H1 (cell line): Measurements from ENCODE around the gene DDX59. TPM values are rescaled to one million over a fixed set of nuclear protein-coding genes. Genes with fewer than 3 reads are reported as not detected.
A peak's percentile ranks its signal among the peaks of the same experiment; 100 is the strongest.

Experiments
- ASH2L ChIP-seq: fragments of 200-600, 300-600 bp; sonication (generic); IDR thresholded peaks from one replicate; pipeline ENCODE4 v1.7.1; 2017; ENCODE audit warnings: low read length
- ATF3 ChIP-seq: IDR thresholded peaks from 2 replicates; pipeline ENCODE4 v1.6.1; 2011; ENCODE audit warnings: low read depth, mild to moderate bottlenecking, low read length; ENCODE audit not compliant: insufficient read depth
- BACH1 ChIP-seq: IDR thresholded peaks from 2 replicates; pipeline ENCODE4 v1.6.1; 2012; ENCODE audit warnings: low read length, improper control_type of control experiment
- CREB1 ChIP-seq: IDR thresholded peaks from 2 replicates; pipeline ENCODE4 v1.6.1; 2012; ENCODE audit warnings: inconsistent platforms
- CTBP2 ChIP-seq: IDR thresholded peaks from 2 replicates; pipeline ENCODE4 v1.7.0; 2011; ENCODE audit warnings: borderline replicate concordance, mild to moderate bottlenecking, moderate library complexity, mixed read lengths, low read length; ENCODE audit not compliant: insufficient read depth, insufficient read length
- EZH2 ChIP-seq: fragments of 200-600 bp; sonication (generic); IDR thresholded peaks from 2 replicates; pipeline ENCODE4 v1.7.1; 2012; ENCODE audit warnings: low read depth, mild to moderate bottlenecking, moderate library complexity, low read length, inconsistent platforms; ENCODE audit not compliant: severe bottlenecking
- HDAC2 ChIP-seq, 2 experiments: fragments of 300-600 bp in 1 of 2; sonication (generic) in 1 of 2; IDR thresholded peaks; 2 replicates each; pipeline ENCODE4 v1.6.1; 2011 to 2012; ENCODE audit warnings: low read depth in 2 of 2, low read length in 2 of 2, mild to moderate bottlenecking in 2 of 2, moderate library complexity in 2 of 2, borderline replicate concordance in 1 of 2, inconsistent platforms in 1 of 2
- JUND ChIP-seq: IDR thresholded peaks from 2 replicates; pipeline ENCODE4 v1.6.1; 2011; ENCODE audit warnings: mild to moderate bottlenecking, improper control_type of control experiment, low read length
- KDM4A ChIP-seq: IDR thresholded peaks from one replicate; pipeline ENCODE4 v1.7.1; 2012; ENCODE audit warnings: low read depth, mild to moderate bottlenecking, moderate library complexity, low read length, inconsistent platforms; ENCODE audit not compliant: severe bottlenecking
- MAX ChIP-seq: IDR thresholded peaks from 2 replicates; pipeline ENCODE4 v1.6.1; 2012; ENCODE audit warnings: inconsistent platforms
- NANOG ChIP-seq: IDR thresholded peaks from 2 replicates; pipeline ENCODE4 v1.6.1; 2011; ENCODE audit warnings: low read length, low read depth, mild to moderate bottlenecking, inconsistent platforms; ENCODE audit not compliant: insufficient read depth, poor library complexity, severe bottlenecking
- PHF8 ChIP-seq: fragments of 200-600 bp; sonication (generic); conservative IDR thresholded peaks from 2 replicates; pipeline ENCODE4 v1.7.1; 2012; ENCODE audit warnings: low read depth, mild to moderate bottlenecking, inconsistent platforms, low read length, moderate library complexity
- POLR2A ChIP-seq, 2 experiments: IDR thresholded peaks; 1 replicate in 1 of 2; 2 replicates in 1 of 2; pipeline ENCODE4 v1.6.1; 2011; ENCODE audit warnings: low read depth in 2 of 2, low read length in 2 of 2, mild to moderate bottlenecking in 2 of 2; ENCODE audit errors: control extremely low read depth in 1 of 2
- RAD21 ChIP-seq, 2 experiments: IDR thresholded peaks in 1 of 2; conservative IDR thresholded peaks in 1 of 2; 2 replicates each; pipeline ENCODE4 v1.6.1; 2011; ENCODE audit warnings: low read depth in 2 of 2, low read length in 2 of 2, improper control_type of control experiment in 1 of 2, inconsistent platforms in 1 of 2, mild to moderate bottlenecking in 1 of 2, moderate library complexity in 1 of 2
- RBBP5 ChIP-seq: IDR thresholded peaks from 2 replicates; pipeline ENCODE4 v1.7.1; 2012; ENCODE audit warnings: low read depth, mild to moderate bottlenecking, inconsistent platforms, low read length, moderate library complexity, borderline replicate concordance
- RFX5 ChIP-seq: IDR thresholded peaks from 2 replicates; pipeline ENCODE4 v1.6.1; 2011; ENCODE audit warnings: low read depth, low read length, improper control_type of control experiment, borderline replicate concordance
- SIRT6 ChIP-seq: IDR thresholded peaks from one replicate; pipeline ENCODE4 v1.7.1; 2012; ENCODE audit warnings: low read length, inconsistent platforms
- SP4 ChIP-seq: IDR thresholded peaks from 2 replicates; pipeline ENCODE4 v1.6.1; 2012; ENCODE audit warnings: low read length, inconsistent platforms
- SRF ChIP-seq: IDR thresholded peaks from 2 replicates; pipeline ENCODE4 v1.6.1; 2011; ENCODE audit warnings: mild to moderate bottlenecking, low read depth, low read length, moderate library complexity
- TAF1 ChIP-seq: IDR thresholded peaks from 2 replicates; pipeline ENCODE4 v1.6.1; 2011; ENCODE audit warnings: mild to moderate bottlenecking, low read depth, low read length
- TCF12 ChIP-seq: IDR thresholded peaks from 2 replicates; pipeline ENCODE4 v1.6.1; 2011; ENCODE audit warnings: low read depth, mild to moderate bottlenecking, low read length
- TEAD4 ChIP-seq: IDR thresholded peaks from 2 replicates; pipeline ENCODE4 v1.6.1; 2012; ENCODE audit warnings: low read depth, low read length, inconsistent platforms, mixed read lengths
- polyA plus RNA-seq, 7 experiments: library from polyadenylated mRNA; depleted of rRNA in 3 of 7; stranded (reverse) in 5 of 7; unstranded in 2 of 7; fragments of >200 nt in 5 of 7; fragments of 200-250 nt in 2 of 7; gene quantifications; 1 replicate in 5 of 7; 2 replicates in 1 of 7; 4 replicates in 1 of 7; pipeline versions ENCODE4 v1.2.1 to v1.2.3, GENCODE V29; 2011 to 2013; ENCODE audit warnings: missing spikeins in 2 of 7, mixed read lengths in 2 of 7
- total RNA-seq: library from RNA; stranded (reverse); fragmentation: NEBNext Ultra II Directional; extraction: Animal tissue kit (Norgen Biotek cat#: 25700); gene quantifications from 2 replicates; pipeline ENCODE4 v1.2.1, GENCODE V29; 2021

The DDX59 gene
- total and polyA plus RNA-seq, 2 of the 8 experiments (the other 6 are each of a cell fraction or from before 2014, with no cell fraction given): 8.3 to 19.4 TPM

DNA sequence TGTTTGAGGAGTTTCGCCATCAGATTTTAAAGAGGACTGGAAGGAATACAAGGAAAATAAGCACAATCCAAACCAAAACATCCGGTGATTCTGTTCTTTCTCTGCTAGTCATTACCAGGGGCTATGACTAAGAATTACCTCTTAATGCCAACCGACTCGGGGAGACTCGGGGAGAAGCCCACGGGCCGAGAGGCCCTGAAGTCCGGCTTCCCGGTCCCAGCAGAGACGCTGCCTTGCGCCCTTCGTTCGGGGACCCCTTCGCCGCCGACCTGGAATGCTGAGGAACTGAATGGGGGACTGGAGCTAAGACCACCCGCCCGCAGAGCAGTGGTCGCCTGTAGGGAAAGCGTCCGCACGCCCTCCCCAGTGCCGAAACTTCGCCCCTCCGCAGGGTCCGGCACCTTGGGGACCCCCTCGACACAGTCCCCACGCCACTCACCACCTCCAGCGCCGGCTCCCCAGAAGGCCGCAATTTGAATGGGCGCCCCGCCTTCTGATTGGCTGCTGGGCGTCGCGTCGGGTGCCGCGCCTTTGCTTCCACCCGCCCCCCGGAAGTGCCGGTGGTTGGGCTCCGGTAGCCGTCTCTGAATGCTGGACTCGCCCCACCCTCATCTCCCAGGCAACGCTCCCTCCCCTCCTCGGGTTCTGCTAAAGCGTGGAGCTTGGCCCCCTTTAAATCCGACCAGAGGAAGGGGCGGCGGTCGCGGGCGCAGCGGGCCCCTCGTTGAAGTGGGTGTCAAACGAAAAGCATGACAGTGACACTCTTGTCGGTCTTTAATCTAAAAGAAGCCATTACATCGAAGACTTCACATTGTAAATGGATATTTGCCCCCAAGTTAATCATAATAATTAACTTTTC lies 49.2 kb downstream of the DDX59 start, which contains the start of gene KIF14 (continued):
- TF ChIP-seq TEAD4: peak; percentile 65
- TF ChIP-seq TCF12: no peak
- TF ChIP-seq CREB1: peak; percentile 90
- TF ChIP-seq SP4: no peak
- no peak for TF ChIP-seq RFX5
- TF ChIP-seq RAD21 (IDR thresholded peaks at IDR 0.05 in 1 of 2, conservative IDR thresholded peaks at IDR 0.05 in 1 of 2; ENCODE audit: low read depth in 2 of 2, low read length in 2 of 2): no peak
- TF ChIP-seq RBBP5: peak; percentile 75
- TF ChIP-seq KDM4A: peak; percentile 79
- TF ChIP-seq SIRT6: no peak
- TF ChIP-seq CTBP2: peak; percentile 47
- TF ChIP-seq POLR2A (IDR thresholded peaks at IDR 0.05; ENCODE audit: control extremely low read depth in 1 of 2, low read depth in 2 of 2, low read length in 2 of 2): peak in 1 of 2 experiments; percentile 90; a peak in 2 of 3 replicates
- no peak for TF ChIP-seq NANOG
- TF ChIP-seq SRF: no peak
- no peak for TF ChIP-seq EZH2
- peak; percentile 93 for TF ChIP-seq PHF8
- peak; percentile 61 for TF ChIP-seq MAX
- TF ChIP-seq ATF3: no peak
- no peak for TF ChIP-seq JUND
- TF ChIP-seq ASH2L: peak; percentile 65
- TF ChIP-seq BACH1: no peak
- TF ChIP-seq HDAC2 (IDR thresholded peaks at IDR 0.05; ENCODE audit: borderline replicate concordance in 1 of 2, low read depth in 2 of 2, low read length in 2 of 2): peak; percentile 56 to 57; a peak in 2 of 4 replicates
- peak; percentile 85 for TF ChIP-seq TAF1
